ENCODE results near the gene MBNL1.

DNA sequence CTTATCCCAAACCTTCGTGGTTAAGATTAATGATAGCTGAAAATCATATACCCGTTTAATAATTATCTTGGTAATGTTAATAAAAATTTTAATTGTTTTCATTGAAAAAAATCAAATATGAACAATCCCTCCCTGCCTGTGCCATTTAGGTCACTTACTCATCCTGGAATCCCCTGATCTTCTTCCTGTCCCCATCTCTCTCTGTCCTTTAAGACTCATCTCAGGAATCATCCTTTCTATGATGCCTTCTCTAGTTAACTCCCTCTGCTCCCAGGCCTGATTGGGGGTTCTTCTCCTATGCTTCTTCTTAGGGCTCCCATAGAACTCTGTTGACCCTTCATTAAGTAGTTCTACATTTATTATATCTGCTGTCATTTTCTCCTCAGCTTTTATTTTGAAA is 91.6 kb downstream of the MBNL1 start:
- TF ChIP-seq, protein P1, sequence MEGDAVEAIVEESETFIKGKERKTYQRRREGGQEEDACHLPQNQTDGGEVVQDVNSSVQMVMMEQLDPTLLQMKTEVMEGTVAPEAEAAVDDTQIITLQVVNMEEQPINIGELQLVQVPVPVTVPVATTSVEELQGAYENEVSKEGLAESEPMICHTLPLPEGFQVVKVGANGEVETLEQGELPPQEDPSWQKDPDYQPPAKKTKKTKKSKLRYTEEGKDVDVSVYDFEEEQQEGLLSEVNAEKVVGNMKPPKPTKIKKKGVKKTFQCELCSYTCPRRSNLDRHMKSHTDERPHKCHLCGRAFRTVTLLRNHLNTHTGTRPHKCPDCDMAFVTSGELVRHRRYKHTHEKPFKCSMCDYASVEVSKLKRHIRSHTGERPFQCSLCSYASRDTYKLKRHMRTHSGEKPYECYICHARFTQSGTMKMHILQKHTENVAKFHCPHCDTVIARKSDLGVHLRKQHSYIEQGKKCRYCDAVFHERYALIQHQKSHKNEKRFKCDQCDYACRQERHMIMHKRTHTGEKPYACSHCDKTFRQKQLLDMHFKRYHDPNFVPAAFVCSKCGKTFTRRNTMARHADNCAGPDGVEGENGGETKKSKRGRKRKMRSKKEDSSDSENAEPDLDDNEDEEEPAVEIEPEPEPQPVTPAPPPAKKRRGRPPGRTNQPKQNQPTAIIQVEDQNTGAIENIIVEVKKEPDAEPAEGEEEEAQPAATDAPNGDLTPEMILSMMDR (IDR thresholded peaks at IDR 0.05; ENCODE audit: extremely low read depth in 1 of 2, insufficient read depth in 1 of 2, low read depth in 1 of 2, low read length in 2 of 2), result no peak
- TF ChIP-seq POLR2AphosphoS5 (IDR thresholded peaks at IDR 0.05; ENCODE audit: insufficient read depth, low read depth, low read length), result no peak
- no peak for TF ChIP-seq JUN (IDR thresholded peaks at IDR 0.05; ENCODE audit: borderline replicate concordance, insufficient read depth, insufficient read length, low read depth)
- TF ChIP-seq EZH2 (IDR thresholded peaks at IDR 0.05; ENCODE audit: borderline replicate concordance, low read depth, low read length, severe bottlenecking), result no peak
- TF ChIP-seq POLR2A (IDR thresholded peaks at IDR 0.05; ENCODE audit: low read depth, low read length), result no peak
